Frontal cortex (tissue), 4 donors: ENCODE measurements around the gene IFI30. TPM values are rescaled to one million over a fixed set of nuclear protein-coding genes. Genes with fewer than 3 reads are reported as not detected.

Experiments used
- DNase-seq, 2 donors: peaks; one replicate each; pipeline ENCODE4 v3.0.0; 2012; ENCODE audit warnings: low spot score in 2 of 2
- FAIRE-seq: peaks from 2 replicates; lab custom pipeline; 2012; peaks lifted over from hg19 to GRCh38; lab: Jason Lieb, UNC
- small RNA-seq: library from RNA; depleted of rRNA; stranded (forward); fragments of <200 nt; gene quantifications from one replicate; pipeline ENCODE3, GENCODE V24; 2014
- total RNA-seq: library from RNA; depleted of rRNA; stranded (reverse); fragments of >200 nt; gene quantifications from one replicate; pipeline ENCODE4 v1.2.3, GENCODE V29; 2014
- donor health status: control.
- donor health status: control.
- donor health status: control.

Gene IFI30
- total RNA-seq, 1 donor from 2014 or later = 0.41 TPM

DNA sequence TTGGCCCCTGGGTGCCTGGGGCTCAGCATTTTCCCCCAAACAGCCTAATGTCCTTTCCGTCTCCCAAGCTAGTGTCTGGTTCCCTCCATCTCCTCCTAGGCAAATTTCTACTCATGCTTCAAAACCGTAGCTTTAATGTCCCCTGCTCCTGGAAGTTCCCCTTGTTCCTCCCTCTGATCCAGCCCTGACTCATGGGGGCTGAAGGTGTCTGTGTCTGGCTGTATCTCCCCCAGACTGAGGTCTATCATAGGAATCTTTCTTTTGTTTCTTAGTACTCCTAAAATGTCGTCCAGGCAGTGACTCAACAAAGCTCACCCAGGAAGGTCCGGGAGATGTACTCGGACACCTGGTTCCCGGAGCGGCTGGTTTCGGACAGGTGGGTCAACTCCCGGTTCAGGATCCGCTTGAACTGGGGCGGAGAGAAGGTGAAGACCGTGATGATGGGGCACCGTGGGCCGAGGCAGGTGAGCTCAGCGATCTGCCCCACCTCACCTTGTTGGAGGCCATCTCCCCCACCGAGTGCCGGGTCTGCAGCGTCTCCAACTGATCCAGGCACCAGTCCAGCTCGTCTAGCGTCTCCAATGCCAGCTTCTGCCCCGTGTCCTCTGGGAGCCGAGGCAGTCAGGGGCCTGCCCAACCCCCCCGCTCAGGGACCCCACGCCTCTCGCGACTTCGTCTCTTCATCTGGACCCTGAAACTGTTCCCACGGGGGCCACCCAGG is 46.5 kb downstream of the IFI30 start:
- no peak for DNase-seq

DNA sequence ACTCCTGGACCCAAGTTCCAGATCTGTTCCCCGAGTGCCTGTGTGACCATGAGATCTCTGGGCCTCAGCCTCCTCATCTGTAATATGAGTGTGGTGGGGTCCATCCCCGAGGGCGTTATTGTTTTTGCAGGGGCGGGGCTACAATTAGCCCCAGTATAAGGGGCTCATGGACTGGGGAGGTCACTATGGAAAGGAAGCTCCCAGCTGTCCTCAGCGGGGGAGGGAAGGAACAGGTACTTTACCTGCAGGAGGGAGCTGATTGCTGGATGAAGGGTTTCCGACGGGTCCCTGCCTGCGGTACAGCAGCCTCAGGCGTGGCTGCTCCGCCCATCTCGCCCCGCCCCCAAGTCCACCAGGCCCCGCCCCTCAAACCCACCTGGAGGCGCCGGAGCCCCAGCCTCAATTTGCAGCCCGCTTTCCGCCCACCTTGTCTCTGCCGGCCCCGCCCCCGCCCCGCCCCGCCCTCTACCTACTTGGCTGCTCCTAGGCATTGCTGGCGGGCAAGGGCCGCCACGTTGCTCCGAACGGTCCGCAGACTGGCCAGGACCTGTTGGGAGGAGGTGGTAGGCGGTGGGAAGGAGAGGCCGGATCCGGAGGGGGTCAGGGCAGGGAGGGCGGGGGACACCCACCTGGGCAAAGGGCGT is 47.1 kb downstream of the IFI30 start:
- FAIRE-seq (no peak), DNase-seq (no peak)

More for the DNA sequence above, 46.5 kb downstream of the IFI30 start:
- FAIRE-seq = no peak

DNA sequence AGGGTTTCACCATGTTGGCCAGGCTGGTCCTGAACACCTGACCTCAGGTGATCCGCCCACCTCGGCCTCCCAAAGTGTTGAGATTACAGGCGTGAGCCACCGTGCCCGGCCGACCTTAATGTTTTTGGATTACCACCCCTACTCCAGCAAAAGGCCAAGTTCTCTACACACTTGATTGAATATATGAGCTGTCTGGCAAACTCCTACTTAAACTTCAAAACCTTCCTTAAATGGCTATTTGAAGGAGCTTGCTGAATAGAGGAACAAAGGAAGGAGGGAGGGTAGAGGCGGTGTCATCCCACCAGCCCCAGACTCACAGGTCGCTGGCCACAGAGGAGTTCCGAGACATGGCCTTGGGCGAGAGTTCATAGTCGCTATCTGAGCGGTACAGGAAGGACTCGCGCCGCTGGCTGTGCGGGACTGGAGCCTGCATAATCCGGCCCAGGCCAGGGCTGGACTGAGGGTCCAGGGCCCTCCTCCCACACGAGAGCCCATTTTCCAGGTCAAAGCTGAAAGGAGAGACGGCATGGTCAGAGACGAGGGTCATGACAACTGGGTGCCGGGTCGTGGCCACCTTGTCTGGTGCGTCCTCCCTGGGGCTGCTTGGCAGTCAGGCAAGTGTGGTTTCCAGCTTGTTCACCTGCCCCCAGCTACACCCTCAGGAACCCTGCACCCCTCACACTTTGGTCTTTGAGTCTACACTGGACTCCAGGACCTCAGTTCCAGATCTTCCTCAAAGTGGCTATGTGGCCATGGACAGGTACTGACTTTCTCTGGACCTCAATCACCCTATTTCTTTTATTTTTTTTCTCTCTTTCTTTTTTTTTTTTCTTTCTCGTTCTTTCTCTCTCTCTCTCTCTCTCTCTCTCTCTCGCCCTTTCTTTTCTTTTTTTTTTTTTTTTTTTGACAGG is 48.5 kb downstream of the IFI30 start:
- FAIRE-seq = no peak
- DNase-seq = no peak

DNA sequence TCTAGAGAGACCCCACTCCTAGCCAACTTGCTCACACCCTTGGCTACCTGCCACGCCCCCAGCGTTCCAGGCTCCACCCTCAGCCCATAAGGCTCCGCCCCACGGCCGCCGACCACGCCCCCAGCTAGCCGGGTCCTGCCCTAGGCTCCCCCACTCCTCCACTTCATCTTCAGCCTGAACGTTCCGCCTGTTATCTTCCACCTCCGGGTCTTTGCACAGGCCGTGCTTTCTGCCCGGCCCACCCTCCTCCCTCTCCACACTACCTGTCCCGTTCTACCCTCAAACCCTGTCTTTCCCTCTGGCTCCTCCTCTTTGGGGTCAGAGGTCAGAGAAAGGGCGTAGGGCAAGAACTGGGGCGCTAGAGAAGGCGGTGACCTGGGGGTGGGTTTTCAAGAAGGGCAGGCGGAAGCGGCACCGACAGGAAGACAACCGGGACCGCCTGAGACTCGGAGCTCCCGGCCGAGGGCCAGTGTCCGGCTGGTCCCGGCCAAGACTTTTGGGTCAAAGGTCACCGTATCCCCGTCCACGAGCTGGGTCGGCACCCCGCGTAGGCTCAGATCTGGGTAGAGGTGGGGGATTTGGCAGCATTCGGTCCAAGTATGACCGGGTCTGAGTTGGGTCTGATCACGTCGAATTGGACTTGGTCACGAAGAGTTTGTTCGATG is 50.4 kb downstream of the IFI30 start:
- no peak for FAIRE-seq
- DNase-seq = no peak

DNA sequence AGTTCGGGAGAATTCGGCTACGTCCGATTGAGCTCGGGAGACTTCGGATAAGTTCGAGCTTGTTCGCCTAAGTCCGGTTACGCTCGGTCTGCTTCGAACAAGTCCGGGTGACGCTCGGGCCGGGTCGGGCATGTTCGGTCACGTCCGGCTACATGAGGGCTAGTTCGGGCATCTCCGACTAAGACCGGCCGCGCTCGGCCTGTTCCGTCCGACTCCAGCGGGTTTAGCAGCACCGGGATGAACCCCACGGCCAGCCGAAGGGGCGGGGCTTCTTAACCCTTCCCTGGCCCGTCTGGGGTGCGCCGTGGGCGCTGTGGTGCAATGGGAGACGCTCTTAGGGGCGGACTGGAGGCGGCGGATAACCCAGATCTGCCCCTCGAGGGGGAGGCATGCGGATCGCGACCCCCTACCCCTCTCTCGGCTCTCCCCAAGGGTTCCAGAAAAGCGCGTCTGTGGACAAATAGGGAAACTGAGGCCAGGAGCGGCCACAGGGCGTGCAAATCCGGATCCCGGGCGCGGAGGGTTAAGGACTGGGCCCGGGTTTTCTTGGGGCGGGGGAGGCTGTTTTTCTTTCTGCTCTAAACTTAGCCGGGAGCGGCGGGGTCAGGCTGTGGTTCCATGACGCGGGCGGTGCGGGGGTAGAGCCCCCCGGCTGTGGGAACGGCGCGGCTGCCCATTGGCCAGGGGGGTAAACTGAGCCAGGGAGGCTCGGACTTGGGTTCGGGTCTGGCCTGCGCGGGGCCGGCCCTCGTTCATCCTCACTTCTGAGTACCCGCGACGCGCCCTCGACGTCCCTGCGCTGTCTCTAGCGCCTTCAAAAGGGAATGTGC is 51.1 kb downstream of the IFI30 start:
- FAIRE-seq = peak; percentile 98
- peak; percentile 99 for DNase-seq

DNA sequence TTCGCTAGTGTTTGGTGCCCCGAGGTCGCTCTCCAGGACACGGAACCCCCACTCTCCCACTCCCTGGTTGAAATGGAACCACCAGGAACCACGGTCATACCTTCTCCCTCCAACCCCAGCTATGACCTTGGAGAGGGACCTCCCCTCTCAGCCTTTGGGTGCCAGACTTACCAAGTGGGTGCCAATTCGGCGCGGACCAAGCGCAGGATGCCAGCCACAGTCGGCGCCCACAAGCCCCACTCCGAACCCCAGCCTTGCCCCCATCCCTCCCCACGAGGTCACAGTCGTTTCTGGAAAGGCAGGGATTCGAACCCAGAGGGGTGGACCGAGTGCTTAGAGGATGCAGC is 51.7 kb downstream of the IFI30 start:
- DNase-seq = no peak
- FAIRE-seq = no peak

GRCh38 chr19:18225702-18226468 is 52.3 kb downstream of the IFI30 start, which contains the start of gene PDE4C:
Gene PDE4C, minus strand, starts transcription at chr19:18226438. Its CDS starts 23 bp downstream, at chr19:18226415.
- FAIRE-seq = no peak
- DNase-seq = peak in 1 of 2 donors; percentile 38

- DNase-seq (no peak), FAIRE-seq (no peak)
Measured at GRCh38 chr19:18226956-18227780, 53.6 kb downstream of the IFI30 start.

Small RNA genes within 50 kb of the gene (small RNA-seq; reads per million reads assigned to genes)
- not detected for gene IFI30

Other genes with a start within 250 kb of the IFI30 start
- gene CCDC124, start 240.8 kb upstream of the IFI30 start, total RNA-seq = 15.5 TPM
- gene KCNN1, start 206.7 kb upstream of the IFI30 start, total RNA-seq = 16.3 TPM
- 1.6 TPM for gene ARRDC2, start 165.6 kb upstream of the IFI30 start, total RNA-seq
- 0.41 TPM for gene IL12RB1, start 86.9 kb upstream of the IFI30 start, total RNA-seq
- gene MAST3, start 76.0 kb upstream of the IFI30 start, total RNA-seq = 4.5 TPM
- gene PIK3R2, start 20.6 kb upstream of the IFI30 start, total RNA-seq = 24.9 TPM
- 4.5 TPM for gene MPV17L2, start 19.4 kb downstream of the IFI30 start, total RNA-seq
- 42.0 TPM for gene RAB3A, start 30.2 kb downstream of the IFI30 start, total RNA-seq
- gene PDE4C, start 52.6 kb downstream of the IFI30 start, total RNA-seq = 1.2 TPM
- 0.41 TPM for gene IQCN, start 100.6 kb downstream of the IFI30 start, total RNA-seq
- 35.5 TPM for gene JUND, start 107.8 kb downstream of the IFI30 start, total RNA-seq
- gene LSM4, start 149.3 kb downstream of the IFI30 start, total RNA-seq = 80.3 TPM
- gene PGPEP1, start 166.8 kb downstream of the IFI30 start, total RNA-seq = 18.3 TPM
- gene GDF15, start 212.3 kb downstream of the IFI30 start, total RNA-seq = not detected
- gene LRRC25, start 223.8 kb downstream of the IFI30 start, total RNA-seq = 0.41 TPM
- 69.3 TPM for gene SSBP4, start 245.6 kb downstream of the IFI30 start, total RNA-seq